Measurements from ENCODE around the gene TRIM25. TPM values are rescaled to one million over a fixed set of nuclear protein-coding genes. Genes with fewer than 3 reads are reported as not detected.

TRIM25 gene
- total and polyA plus RNA-seq, 5 donors = 9.8 to 25.7 (median 20.8) TPM

GRCh38 chr17:56926270-56926669 is 12.4 kb upstream of the TRIM25 start:
- DNase-seq (no peak), ATAC-seq (no peak)
- H3K9me3 ChIP-seq (ENCODE audit: control insufficient read depth, low read length) = no peaks in the 10 kb centered on the region
- H3K4me3 ChIP-seq (ENCODE audit: low read length) = no peak overlapping the region
- H3K4me1 ChIP-seq (ENCODE audit: control insufficient read depth, insufficient read depth, low read length) = no peaks in the 10 kb centered on the region
- no peak overlapping the region for H3K27ac ChIP-seq (ENCODE audit: low read length)
- H3K27me3 ChIP-seq (ENCODE audit: control insufficient read depth, insufficient read depth) = no peaks in the 10 kb centered on the region
- intact Hi-C loops (cut with DNase I) = no loop called here

- no peak overlapping the region for H3K4me3 ChIP-seq (ENCODE audit: low read length)
- 87% methylated on average over 2 of the region's 2 CpGs for WGBS
- no peaks in the 10 kb centered on the region for H3K27me3 ChIP-seq (ENCODE audit: control insufficient read depth, insufficient read depth)
- no peak overlapping the region for H3K27ac ChIP-seq (ENCODE audit: low read length)
- H3K9me3 ChIP-seq (ENCODE audit: control insufficient read depth, low read length) = no peaks in the 10 kb centered on the region
- DNase-seq = no peak
- intact Hi-C loops (cut with DNase I) = no loop called here
- no peaks in the 10 kb centered on the region for H3K4me1 ChIP-seq (ENCODE audit: control insufficient read depth, insufficient read depth, low read length)
- no peak for ATAC-seq
Measured at GRCh38 chr17:56925088-56925487, 11.2 kb upstream of the TRIM25 start.

GRCh38 chr17:56919717-56920116 is 5.9 kb upstream of the TRIM25 start:
- no peaks in the 10 kb centered on the region for H3K27me3 ChIP-seq (ENCODE audit: control insufficient read depth, insufficient read depth)
- H3K9me3 ChIP-seq (ENCODE audit: control insufficient read depth, low read length) = no peaks in the 10 kb centered on the region
- H3K4me3 ChIP-seq (ENCODE audit: low read length) = no peak overlapping the region
- WGBS = 81% methylated on average over 1 of the region's 1 CpG
- DNase-seq (no peak), ATAC-seq (no peak)
- H3K4me1 ChIP-seq (ENCODE audit: control insufficient read depth, insufficient read depth, low read length) = peaks cover 3% of the 10 kb centered on the region
- intact Hi-C loops (cut with DNase I) = no loop called here
- H3K27ac ChIP-seq (ENCODE audit: low read length) = no peak overlapping the region

- Histone ChIP-seq H3K9me3 (ENCODE audit: control insufficient read depth, low read length) (no peaks in the 10 kb centered on the region), H3K27me3 (ENCODE audit: control insufficient read depth, insufficient read depth) (no peaks in the 10 kb centered on the region), H3K27ac (ENCODE audit: low read length) (no peak overlapping the region), H3K4me1 (ENCODE audit: control insufficient read depth, insufficient read depth, low read length) (peaks cover 3% of the 10 kb centered on the region), H3K4me3 (ENCODE audit: low read length) (no peak overlapping the region)
- 86% methylated on average over 3 of the region's 3 CpGs for WGBS
- DNase-seq = no peak
- ATAC-seq = no peak
- intact Hi-C loops (cut with DNase I) = no loop called here
Measured at GRCh38 chr17:56918916-56919315, 5.1 kb upstream of the TRIM25 start.

GRCh38 chr17:56917559-56918296 is 3.9 kb upstream of the TRIM25 start:
- intact Hi-C loops (cut with DNase I) = no loop called here
- DNase-seq (no peak), ATAC-seq (no peak)
- Histone ChIP-seq H3K9me3 (ENCODE audit: control insufficient read depth, low read length) (no peaks in the 10 kb centered on the region), H3K4me1 (ENCODE audit: control insufficient read depth, insufficient read depth, low read length) (peaks cover 3% of the 10 kb centered on the region), H3K4me3 (ENCODE audit: low read length) (no peak overlapping the region), H3K27ac (ENCODE audit: low read length) (no peak overlapping the region), H3K27me3 (ENCODE audit: control insufficient read depth, insufficient read depth) (no peaks in the 10 kb centered on the region)
- WGBS = 74% methylated on average over 4 of the region's 4 CpGs

- intact Hi-C loops (cut with DNase I) = loop anchor here in 1 of 4 donors (5.0 kb wide), 1 partner anchor 82 kb away; the partner anchor contains the start of genes C17orf67 and DGKE
- WGBS = 9% methylated on average over 14 of the region's 14 CpGs
- no peaks in the 10 kb centered on the region for H3K27me3 ChIP-seq (ENCODE audit: control insufficient read depth, insufficient read depth)
- H3K9me3 ChIP-seq (ENCODE audit: control insufficient read depth, low read length) = no peaks in the 10 kb centered on the region
- peak overlapping the region; percentile 93 for H3K27ac ChIP-seq (ENCODE audit: low read length)
- H3K4me1 ChIP-seq (ENCODE audit: control insufficient read depth, insufficient read depth, low read length) = peaks cover 7% of the 10 kb centered on the region
- DNase-seq = no peak
- ATAC-seq = no peak
- peak overlapping the region; percentile 94 for H3K4me3 ChIP-seq (ENCODE audit: low read length)
Measured at GRCh38 chr17:56914581-56915273, 878 bp upstream of the TRIM25 start.

GRCh38 chr17:56913353-56913866 is 439 bp downstream of the TRIM25 start:
- no peaks in the 10 kb centered on the region for H3K27me3 ChIP-seq (ENCODE audit: control insufficient read depth, insufficient read depth)
- DNase-seq = no peak
- peaks cover 9% of the 10 kb centered on the region for H3K4me1 ChIP-seq (ENCODE audit: control insufficient read depth, insufficient read depth, low read length)
- intact Hi-C loops (cut with DNase I) = loop anchor here in 1 of 4 donors (5.0 kb wide), 1 partner anchor 81 kb away; the partner anchor contains the start of genes C17orf67 and DGKE
- peak overlapping the region; percentile 94 for H3K4me3 ChIP-seq (ENCODE audit: low read length)
- ATAC-seq = peak; percentile 22 to 44
- H3K27ac ChIP-seq (ENCODE audit: low read length) = peak overlapping the region; percentile 69
- no peaks in the 10 kb centered on the region for H3K9me3 ChIP-seq (ENCODE audit: control insufficient read depth, low read length)
- 2% methylated on average over 44 of the region's 44 CpGs for WGBS

GRCh38 chr17:56913000-56913311 is 893 bp downstream of the TRIM25 start:
- WGBS = 28% methylated on average over 7 of the region's 7 CpGs
- peak overlapping the region; percentile 80 for H3K27ac ChIP-seq (ENCODE audit: low read length)
- peaks cover 9% of the 10 kb centered on the region for H3K4me1 ChIP-seq (ENCODE audit: control insufficient read depth, insufficient read depth, low read length)
- DNase-seq (no peak), ATAC-seq (no peak)
- peak overlapping the region; percentile 94 for H3K4me3 ChIP-seq (ENCODE audit: low read length)
- no peaks in the 10 kb centered on the region for H3K27me3 ChIP-seq (ENCODE audit: control insufficient read depth, insufficient read depth)
- H3K9me3 ChIP-seq (ENCODE audit: control insufficient read depth, low read length) = no peaks in the 10 kb centered on the region
- intact Hi-C loops (cut with DNase I) = loop anchor here in 1 of 4 donors (5.0 kb wide), 1 partner anchor 81 kb away; the partner anchor contains the start of genes C17orf67 and DGKE

GRCh38 chr17:56912105-56912999 is 1.5 kb downstream of the TRIM25 start:
- WGBS = 51% methylated on average over 21 of the region's 21 CpGs
- Histone ChIP-seq H3K4me1 (ENCODE audit: control insufficient read depth, insufficient read depth, low read length) (peaks cover 9% of the 10 kb centered on the region), H3K27me3 (ENCODE audit: control insufficient read depth, insufficient read depth) (no peaks in the 10 kb centered on the region), H3K27ac (ENCODE audit: low read length) (peak overlapping the region; percentile 80), H3K9me3 (ENCODE audit: control insufficient read depth, low read length) (no peaks in the 10 kb centered on the region), H3K4me3 (ENCODE audit: low read length) (peak overlapping the region; percentile 94)
- intact Hi-C loops (cut with DNase I) = loop anchor here in 1 of 4 donors (5.0 kb wide), 1 partner anchor 80 kb away; the partner anchor contains the start of genes C17orf67 and DGKE
- DNase-seq = peak; percentile 71 to 85 (median 76)
- ATAC-seq = peak in 1 of 2 donors; percentile 5

- peaks cover 7% of the 10 kb centered on the region for H3K4me1 ChIP-seq (ENCODE audit: control insufficient read depth, insufficient read depth, low read length)
- DNase-seq = no peak
- intact Hi-C loops (cut with DNase I) = loop anchor here in 1 of 4 donors (5.0 kb wide), 1 partner anchor 78 kb away; the partner anchor contains the start of genes C17orf67 and DGKE
- no peak overlapping the region for H3K4me3 ChIP-seq (ENCODE audit: low read length)
- H3K9me3 ChIP-seq (ENCODE audit: control insufficient read depth, low read length) = no peaks in the 10 kb centered on the region
- 73% methylated on average over 7 of the region's 7 CpGs for WGBS
- H3K27me3 ChIP-seq (ENCODE audit: control insufficient read depth, insufficient read depth) = no peaks in the 10 kb centered on the region
- peak overlapping the region; percentile 66 for H3K27ac ChIP-seq (ENCODE audit: low read length)
- ATAC-seq = no peak
Measured at GRCh38 chr17:56910509-56911235, 3.2 kb downstream of the TRIM25 start.

Measured in right cardiac atrium (tissue), 5 donors.